Subcutaneous abdominal adipose tissue (tissue), 5 donors: ENCODE measurements around the gene DUSP3.

Experiments used
- H3K27ac ChIP-seq: one replicate; pipeline ENCODE4 v1.7.0; 2013; ENCODE audit warnings: low read depth, mild to moderate bottlenecking, inconsistent platforms, low read length, moderate library complexity
- H3K27me3 ChIP-seq, 5 donors: one replicate each; pipeline ENCODE4 v1.7.0; 2013; ENCODE audit warnings: low read length in 5 of 5, inconsistent platforms in 1 of 5; ENCODE audit not compliant: control insufficient read depth in 5 of 5, insufficient read depth in 4 of 5
- H3K36me3 ChIP-seq, 5 donors: one replicate each; pipeline ENCODE4 v1.7.0; 2013; ENCODE audit warnings: low read length in 5 of 5; ENCODE audit not compliant: control insufficient read depth in 5 of 5, insufficient read depth in 5 of 5
- H3K4me1 ChIP-seq, 5 donors: one replicate each; pipeline ENCODE4 v1.7.0; 2013; ENCODE audit warnings: low read length in 5 of 5, mild to moderate bottlenecking in 3 of 5, moderate library complexity in 1 of 5; ENCODE audit not compliant: control insufficient read depth in 5 of 5, insufficient read depth in 5 of 5
- H3K4me3 ChIP-seq, 5 donors: one replicate each; pipeline ENCODE4 v1.7.0; 2013; ENCODE audit warnings: low read length in 5 of 5, low read depth in 1 of 5
- H3K9ac ChIP-seq, 5 donors: one replicate each; pipeline ENCODE4 v1.7.0; 2013; ENCODE audit warnings: low read length in 5 of 5, mild to moderate bottlenecking in 4 of 5, moderate library complexity in 3 of 5
- H3K9me3 ChIP-seq, 5 donors: one replicate each; pipeline ENCODE4 v1.7.0; 2013; ENCODE audit warnings: low read length in 5 of 5; ENCODE audit not compliant: control insufficient read depth in 5 of 5
- donor health status: healthy.
- donor health status: healthy.
- donor health status: healthy.
- donor health status: healthy.
- donor health status: healthy.

Gene DUSP3

DNA sequence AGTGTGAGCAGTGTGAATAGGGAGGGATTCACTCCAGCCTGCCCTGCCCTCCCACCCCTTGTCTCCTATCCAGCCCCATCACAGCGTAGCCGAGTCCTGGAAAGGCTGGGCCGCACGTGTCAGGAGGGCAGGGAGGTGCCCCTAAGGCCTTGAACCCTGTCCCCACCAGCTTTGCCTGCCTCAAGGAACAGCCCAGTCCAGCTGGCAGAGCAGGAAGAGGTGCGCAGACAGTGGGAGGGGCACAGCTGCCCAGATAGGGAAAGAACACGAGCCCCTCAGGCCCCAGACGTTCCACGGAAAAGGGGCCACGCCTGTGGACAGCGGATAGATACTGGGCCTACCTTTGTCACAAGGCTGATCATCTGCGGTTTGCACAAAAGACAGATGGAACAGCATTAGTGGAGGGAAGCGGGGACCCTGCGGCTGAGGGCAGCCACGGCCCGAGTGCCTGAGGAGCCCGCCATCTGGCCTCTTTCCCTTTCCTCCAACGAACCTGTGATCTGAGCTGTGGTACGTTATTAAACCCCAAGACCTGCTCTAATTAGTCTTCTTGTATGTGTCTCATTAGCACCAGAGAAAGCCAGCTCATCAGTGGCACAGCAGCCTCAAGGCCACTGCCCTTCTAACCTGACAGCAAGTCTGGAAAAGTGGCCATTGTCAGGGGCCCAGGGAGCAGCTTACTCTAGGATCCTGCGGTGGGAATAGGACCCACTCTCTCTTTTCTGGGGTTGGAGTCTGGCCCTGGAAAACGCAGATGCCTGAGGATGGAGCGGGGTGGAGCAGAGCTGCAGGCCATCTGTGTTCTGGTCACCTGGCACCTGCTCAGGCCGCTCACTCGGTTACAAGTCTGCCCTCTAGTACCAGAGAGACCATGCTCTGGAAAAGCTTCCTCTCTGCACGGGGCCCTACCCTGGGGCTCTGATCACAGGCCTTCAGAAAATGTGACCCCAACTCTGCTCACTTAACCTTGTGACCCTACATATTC is 37.9 kb upstream of the DUSP3 start:
- H3K9me3 ChIP-seq = no peaks in the 10 kb centered on the region
- no peaks in the 10 kb centered on the region for H3K4me1 ChIP-seq
- no peak overlapping the region for H3K9ac ChIP-seq
- H3K27me3 ChIP-seq = no peaks in the 10 kb centered on the region
- no peak overlapping the region for H3K27ac ChIP-seq
- peaks cover 2 to 49% (median 38%) of the 10 kb centered on the region in 5 donors for H3K36me3 ChIP-seq
- no peak overlapping the region for H3K4me3 ChIP-seq

DNA sequence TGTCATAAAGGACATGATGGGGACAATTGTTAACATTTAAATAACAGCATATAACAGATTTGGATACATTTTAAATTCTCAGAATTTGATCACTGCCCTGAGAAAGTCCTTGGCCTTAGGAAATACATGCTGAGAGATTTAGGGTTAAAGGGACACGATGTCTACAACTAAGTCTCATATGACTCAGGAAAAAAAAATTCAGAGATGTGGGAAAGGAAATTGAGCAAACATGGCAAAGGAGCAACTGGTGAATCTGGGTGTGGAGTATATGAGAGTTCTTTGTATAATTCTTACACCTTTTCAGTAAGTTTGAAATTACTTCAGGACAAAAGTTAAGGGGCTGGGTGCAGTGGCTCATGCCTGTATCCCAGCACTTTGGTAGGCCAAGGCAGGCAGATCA is 35.9 kb upstream of the DUSP3 start:
- H3K4me1 ChIP-seq = no peaks in the 10 kb centered on the region
- no peaks in the 10 kb centered on the region for H3K9me3 ChIP-seq
- no peaks in the 10 kb centered on the region for H3K27me3 ChIP-seq
- no peak overlapping the region for H3K9ac ChIP-seq
- H3K36me3 ChIP-seq = peaks cover 2 to 52% (median 44%) of the 10 kb centered on the region in 5 donors
- no peak overlapping the region for H3K27ac ChIP-seq
- H3K4me3 ChIP-seq = no peak overlapping the region

DNA sequence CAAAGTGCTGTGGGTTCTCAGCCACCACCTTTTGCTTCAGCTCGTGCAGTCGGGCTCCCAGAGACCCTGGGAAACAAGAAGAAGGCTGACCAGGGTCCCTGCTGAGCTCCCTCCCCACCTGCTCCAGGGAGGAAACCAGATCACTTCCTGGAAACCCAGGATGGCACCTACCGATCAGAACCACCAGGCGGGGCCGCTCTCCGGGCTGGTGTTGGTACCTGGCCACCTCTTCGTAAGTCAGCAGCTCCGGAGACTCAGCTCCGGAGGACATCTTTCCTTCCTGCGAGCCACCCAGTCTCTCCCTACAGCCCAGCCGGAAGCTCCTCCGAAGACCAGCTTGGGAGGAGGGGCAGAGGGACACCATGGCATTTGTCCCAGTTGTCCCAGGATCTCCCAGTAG is 35.2 kb upstream of the DUSP3 start:
- H3K4me1 ChIP-seq = no peaks in the 10 kb centered on the region
- no peak overlapping the region for H3K4me3 ChIP-seq
- H3K27me3 ChIP-seq = no peaks in the 10 kb centered on the region
- H3K9ac ChIP-seq = no peak overlapping the region
- H3K36me3 ChIP-seq = peaks cover 2 to 55% (median 45%) of the 10 kb centered on the region in 5 donors
- no peaks in the 10 kb centered on the region for H3K9me3 ChIP-seq
- no peak overlapping the region for H3K27ac ChIP-seq

DNA sequence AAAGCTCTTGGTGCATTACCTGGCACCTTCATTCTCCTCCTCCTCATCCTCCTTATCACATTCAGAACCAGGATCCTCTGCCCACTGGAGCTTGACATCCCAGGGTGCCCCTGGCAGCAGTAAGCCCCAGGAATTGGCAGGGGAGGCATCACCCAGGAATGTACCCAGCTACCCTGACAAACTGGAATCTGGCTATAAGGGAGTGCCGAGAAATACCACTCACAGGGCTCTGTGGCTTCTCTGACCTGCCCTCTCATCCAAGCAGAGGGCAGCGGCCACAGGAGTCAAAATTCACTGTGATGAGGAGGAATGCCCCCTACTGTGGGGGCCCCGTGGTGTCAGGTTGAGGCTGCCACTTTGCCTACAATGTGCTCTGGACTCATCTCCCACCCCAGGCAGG is 34.6 kb upstream of the DUSP3 start:
- Histone ChIP-seq H3K27me3 (no peaks in the 10 kb centered on the region), H3K4me1 (no peaks in the 10 kb centered on the region), H3K9me3 (no peaks in the 10 kb centered on the region), H3K4me3 (no peak overlapping the region), H3K27ac (no peak overlapping the region), H3K36me3 (peaks cover 3 to 59% (median 49%) of the 10 kb centered on the region in 5 donors), H3K9ac (no peak overlapping the region)

DNA sequence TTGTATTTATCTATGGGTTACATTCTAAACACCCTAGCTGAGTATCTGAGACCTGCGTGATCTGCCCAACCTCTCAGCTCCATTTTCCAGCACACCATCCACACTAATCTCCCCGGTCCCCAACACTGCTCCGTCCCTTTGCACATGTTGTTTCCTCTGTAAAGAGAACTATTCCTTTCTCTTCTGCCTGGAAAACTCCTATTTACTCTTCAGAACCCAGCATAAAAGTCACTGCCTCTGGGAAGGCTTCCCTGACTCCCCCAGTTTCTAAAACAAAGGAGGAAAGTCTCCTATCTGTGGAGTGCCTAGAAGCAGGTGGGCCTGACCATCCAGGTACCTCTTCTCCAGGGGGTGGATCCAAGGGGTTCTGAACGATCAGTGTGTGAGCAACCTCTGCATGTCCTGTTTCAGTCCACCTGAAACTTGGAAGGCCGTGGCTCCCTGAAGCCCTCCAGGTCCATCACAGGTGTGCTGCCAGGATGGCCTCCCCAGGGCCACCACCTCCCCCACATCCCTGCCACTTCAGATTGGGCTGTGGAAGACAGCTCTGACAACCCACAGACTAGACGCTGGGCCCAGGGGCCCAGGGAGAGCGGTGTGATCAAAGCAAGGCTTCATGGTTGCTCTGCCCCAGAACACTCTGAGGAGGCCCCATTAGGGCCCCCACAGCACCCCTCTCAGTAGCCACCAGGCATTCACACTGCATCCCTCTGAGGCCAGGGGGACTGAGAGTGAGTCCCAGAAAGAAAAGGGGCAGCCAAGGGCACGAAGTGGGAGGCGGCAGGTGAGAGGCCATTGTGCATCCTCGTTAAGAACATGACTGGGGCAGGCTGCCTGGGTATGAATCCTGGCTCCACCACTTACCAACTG is 33.9 kb upstream of the DUSP3 start:
- Histone ChIP-seq H3K9me3 (no peaks in the 10 kb centered on the region), H3K27ac (no peak overlapping the region), H3K4me1 (no peaks in the 10 kb centered on the region), H3K4me3 (no peak overlapping the region), H3K27me3 (no peaks in the 10 kb centered on the region), H3K36me3 (peaks cover 6 to 62% (median 49%) of the 10 kb centered on the region in 5 donors), H3K9ac (no peak overlapping the region)

DNA sequence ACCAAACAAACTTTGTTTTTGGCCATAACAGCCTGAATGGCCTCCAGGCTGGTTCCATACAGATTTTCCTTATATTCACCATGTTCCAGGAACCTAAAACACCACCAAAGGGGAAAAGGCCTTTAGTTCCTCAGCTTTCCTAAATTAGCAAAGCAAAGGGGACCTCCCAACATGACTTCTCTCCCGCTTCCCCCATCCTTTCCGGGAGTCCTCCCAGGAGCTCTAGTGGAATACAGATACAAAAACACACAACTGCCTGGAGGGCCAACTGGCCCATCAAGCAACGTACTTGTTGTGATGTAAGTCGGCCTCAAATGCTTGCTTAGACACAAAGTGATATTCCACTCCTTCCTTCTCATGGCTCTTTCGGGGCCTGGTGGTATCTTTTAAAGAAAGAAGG is 32.0 kb upstream of the DUSP3 start:
- peaks cover 6 to 52% (median 39%) of the 10 kb centered on the region in 5 donors for H3K36me3 ChIP-seq
- H3K9me3 ChIP-seq = no peaks in the 10 kb centered on the region
- no peak overlapping the region for H3K27ac ChIP-seq
- no peak overlapping the region for H3K4me3 ChIP-seq
- H3K9ac ChIP-seq = no peak overlapping the region
- no peaks in the 10 kb centered on the region for H3K4me1 ChIP-seq
- H3K27me3 ChIP-seq = no peaks in the 10 kb centered on the region

DNA sequence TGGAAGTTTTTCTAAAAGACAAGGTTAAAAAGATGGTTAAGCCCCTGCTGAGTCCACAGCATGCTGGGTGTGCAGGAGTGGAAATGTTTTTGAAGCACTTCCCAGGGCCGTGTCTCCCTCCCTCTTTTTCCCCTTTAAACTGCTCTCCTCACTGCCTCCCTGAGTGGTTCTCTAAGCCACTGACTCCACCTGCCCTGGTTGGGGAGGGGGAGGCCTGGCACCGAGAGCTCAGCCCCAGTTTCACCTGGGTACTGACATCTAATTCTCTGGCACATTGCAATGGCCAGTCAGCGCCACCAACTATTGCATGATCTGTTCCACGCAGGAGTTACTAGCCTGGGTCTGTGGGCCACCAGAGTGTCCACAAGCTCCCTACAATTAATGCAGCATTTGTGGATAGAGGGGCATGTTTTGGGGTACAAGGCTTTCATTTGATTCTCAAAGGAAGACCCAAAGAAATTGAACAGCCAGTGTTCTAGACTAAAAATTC is 31.5 kb upstream of the DUSP3 start:
- no peak overlapping the region for H3K4me3 ChIP-seq
- H3K27me3 ChIP-seq = no peaks in the 10 kb centered on the region
- H3K9me3 ChIP-seq = no peaks in the 10 kb centered on the region
- H3K36me3 ChIP-seq = peaks cover 6 to 52% (median 38%) of the 10 kb centered on the region in 5 donors
- no peak overlapping the region for H3K9ac ChIP-seq
- no peak overlapping the region for H3K27ac ChIP-seq
- H3K4me1 ChIP-seq = no peaks in the 10 kb centered on the region

DNA sequence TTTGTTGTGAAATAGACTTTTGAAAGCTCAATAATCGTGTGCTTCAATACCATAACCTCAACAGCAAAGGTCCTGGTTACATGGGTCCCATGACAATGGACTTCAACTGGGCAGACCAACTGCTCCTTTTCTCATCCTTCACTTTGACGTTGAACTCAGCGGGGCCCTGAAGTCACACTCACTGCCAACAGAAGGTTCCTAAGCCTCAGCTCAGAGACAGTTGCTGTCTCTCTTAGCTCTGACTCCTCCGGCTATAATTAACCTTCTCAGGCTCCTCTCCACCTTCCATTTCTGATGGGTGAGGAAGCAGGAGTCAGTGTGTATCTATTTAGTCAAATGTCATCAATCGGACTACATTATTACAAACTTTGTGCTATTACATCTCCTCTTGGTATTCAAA is 30.3 kb upstream of the DUSP3 start:
- Histone ChIP-seq H3K36me3 (peaks cover 4 to 45% (median 32%) of the 10 kb centered on the region in 5 donors), H3K27me3 (no peaks in the 10 kb centered on the region), H3K27ac (no peak overlapping the region), H3K4me1 (no peaks in the 10 kb centered on the region), H3K9ac (no peak overlapping the region), H3K4me3 (no peak overlapping the region), H3K9me3 (no peaks in the 10 kb centered on the region)

DNA sequence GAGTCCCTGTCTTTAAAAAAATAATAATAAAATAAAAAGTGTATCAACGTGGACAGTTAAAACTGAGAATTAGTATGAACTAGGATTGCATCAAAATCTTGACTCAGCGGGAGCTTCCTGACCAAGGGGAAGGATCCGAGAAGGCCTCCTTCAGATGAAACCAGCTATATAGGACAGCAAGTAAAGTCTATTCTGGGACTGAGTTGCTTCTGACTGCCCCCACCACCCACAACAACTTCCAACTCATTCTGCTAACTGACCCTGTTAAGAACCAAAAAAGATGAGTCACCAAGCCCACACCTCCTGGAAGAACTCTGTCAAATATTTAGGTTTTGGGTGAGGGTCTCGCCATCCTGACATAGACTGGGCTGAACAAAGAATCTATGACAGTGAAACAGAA is 29.3 kb upstream of the DUSP3 start:
- Histone ChIP-seq H3K36me3 (peaks cover 4 to 42% (median 26%) of the 10 kb centered on the region in 5 donors), H3K4me3 (no peak overlapping the region), H3K27me3 (no peaks in the 10 kb centered on the region), H3K9ac (no peak overlapping the region), H3K4me1 (no peaks in the 10 kb centered on the region), H3K27ac (no peak overlapping the region), H3K9me3 (no peaks in the 10 kb centered on the region)

DNA sequence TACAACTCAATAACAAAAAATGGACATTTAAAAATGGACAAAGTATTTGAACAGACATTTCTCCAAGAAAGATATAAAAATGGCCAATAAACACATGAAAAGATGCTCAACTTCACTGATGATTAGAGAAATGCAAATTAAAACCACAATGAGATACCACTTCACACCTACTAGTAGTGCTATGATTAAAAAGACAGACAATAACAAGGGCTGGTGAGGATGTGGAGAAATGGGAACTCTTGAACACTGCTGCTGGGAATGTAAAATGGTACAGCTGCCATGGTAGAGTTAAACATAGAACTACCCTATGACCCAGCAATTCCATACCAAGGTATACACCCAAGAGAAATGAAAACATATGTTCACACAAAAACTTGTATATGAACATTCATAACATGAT is 26.3 kb upstream of the DUSP3 start:
- H3K36me3 ChIP-seq = peaks cover 9 to 33% (median 21%) of the 10 kb centered on the region in 5 donors
- no peak overlapping the region for H3K9ac ChIP-seq
- no peaks in the 10 kb centered on the region for H3K27me3 ChIP-seq
- H3K4me1 ChIP-seq = no peaks in the 10 kb centered on the region
- no peak overlapping the region for H3K4me3 ChIP-seq
- no peak overlapping the region for H3K27ac ChIP-seq
- no peaks in the 10 kb centered on the region for H3K9me3 ChIP-seq
